Measurements from ENCODE around the gene PCLAF.

- TF ChIP-seq CTCF (optimal IDR thresholded peaks at IDR 0.05 in 1 of 3, IDR thresholded peaks at IDR 0.05 in 1 of 3, conservative IDR thresholded peaks at IDR 0.05 in 1 of 3; ENCODE audit: extremely low read depth in 1 of 3, insufficient read depth in 2 of 3, low read length in 3 of 3) = no peak
- no peak for TF ChIP-seq EZH2 (IDR thresholded peaks at IDR 0.05; ENCODE audit: low read length)
Observed at GRCh38 chr15:64324165-64324877, 56.9 kb downstream of the PCLAF start.

Data from keratinocyte (primary cell).